ENCODE measurements around the gene CFAP46. TPM values are rescaled to one million over a fixed set of nuclear protein-coding genes. Genes with fewer than 3 reads are reported as not detected.

Gene CFAP46
- total and polyA plus RNA-seq, 2 experiments from 2014 or later: 3.1 to 5.4 TPM

DNA sequence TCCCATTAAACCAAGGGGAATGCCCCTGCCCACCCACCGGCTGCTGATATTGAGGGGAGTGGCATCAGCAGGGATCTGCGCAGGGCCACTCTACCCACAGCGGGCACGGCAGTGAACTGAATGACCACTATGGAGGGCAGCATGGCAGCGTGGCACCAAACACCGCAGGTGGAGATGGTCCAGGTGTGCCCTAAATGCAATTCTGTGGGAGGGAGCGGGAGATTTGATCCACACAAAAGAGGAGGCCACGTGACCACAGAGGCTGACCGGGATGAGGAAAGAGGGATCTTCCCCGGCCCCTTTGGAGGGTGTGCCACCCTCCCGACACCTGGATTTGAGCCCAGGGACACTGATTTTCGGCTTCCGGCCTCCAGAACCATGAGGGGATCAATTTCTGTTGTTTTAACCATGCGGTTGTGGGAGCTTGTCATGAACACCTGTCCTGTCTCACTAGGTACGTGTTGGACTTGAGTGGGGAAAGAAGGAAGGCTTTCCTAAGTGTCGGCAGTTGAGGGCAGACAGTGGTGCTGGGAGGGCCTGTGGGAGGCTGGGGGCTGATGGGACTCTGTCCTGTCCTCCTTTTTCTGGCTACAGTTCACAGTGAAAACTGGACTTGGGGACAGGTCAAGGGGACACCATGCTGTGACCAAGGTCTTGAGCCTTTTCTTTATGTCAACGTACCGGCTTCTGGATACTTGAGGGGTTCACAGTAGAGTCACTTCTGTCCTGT lies 66.1 kb downstream of the CFAP46 start (continued):
- TF ChIP-seq, protein P1, sequence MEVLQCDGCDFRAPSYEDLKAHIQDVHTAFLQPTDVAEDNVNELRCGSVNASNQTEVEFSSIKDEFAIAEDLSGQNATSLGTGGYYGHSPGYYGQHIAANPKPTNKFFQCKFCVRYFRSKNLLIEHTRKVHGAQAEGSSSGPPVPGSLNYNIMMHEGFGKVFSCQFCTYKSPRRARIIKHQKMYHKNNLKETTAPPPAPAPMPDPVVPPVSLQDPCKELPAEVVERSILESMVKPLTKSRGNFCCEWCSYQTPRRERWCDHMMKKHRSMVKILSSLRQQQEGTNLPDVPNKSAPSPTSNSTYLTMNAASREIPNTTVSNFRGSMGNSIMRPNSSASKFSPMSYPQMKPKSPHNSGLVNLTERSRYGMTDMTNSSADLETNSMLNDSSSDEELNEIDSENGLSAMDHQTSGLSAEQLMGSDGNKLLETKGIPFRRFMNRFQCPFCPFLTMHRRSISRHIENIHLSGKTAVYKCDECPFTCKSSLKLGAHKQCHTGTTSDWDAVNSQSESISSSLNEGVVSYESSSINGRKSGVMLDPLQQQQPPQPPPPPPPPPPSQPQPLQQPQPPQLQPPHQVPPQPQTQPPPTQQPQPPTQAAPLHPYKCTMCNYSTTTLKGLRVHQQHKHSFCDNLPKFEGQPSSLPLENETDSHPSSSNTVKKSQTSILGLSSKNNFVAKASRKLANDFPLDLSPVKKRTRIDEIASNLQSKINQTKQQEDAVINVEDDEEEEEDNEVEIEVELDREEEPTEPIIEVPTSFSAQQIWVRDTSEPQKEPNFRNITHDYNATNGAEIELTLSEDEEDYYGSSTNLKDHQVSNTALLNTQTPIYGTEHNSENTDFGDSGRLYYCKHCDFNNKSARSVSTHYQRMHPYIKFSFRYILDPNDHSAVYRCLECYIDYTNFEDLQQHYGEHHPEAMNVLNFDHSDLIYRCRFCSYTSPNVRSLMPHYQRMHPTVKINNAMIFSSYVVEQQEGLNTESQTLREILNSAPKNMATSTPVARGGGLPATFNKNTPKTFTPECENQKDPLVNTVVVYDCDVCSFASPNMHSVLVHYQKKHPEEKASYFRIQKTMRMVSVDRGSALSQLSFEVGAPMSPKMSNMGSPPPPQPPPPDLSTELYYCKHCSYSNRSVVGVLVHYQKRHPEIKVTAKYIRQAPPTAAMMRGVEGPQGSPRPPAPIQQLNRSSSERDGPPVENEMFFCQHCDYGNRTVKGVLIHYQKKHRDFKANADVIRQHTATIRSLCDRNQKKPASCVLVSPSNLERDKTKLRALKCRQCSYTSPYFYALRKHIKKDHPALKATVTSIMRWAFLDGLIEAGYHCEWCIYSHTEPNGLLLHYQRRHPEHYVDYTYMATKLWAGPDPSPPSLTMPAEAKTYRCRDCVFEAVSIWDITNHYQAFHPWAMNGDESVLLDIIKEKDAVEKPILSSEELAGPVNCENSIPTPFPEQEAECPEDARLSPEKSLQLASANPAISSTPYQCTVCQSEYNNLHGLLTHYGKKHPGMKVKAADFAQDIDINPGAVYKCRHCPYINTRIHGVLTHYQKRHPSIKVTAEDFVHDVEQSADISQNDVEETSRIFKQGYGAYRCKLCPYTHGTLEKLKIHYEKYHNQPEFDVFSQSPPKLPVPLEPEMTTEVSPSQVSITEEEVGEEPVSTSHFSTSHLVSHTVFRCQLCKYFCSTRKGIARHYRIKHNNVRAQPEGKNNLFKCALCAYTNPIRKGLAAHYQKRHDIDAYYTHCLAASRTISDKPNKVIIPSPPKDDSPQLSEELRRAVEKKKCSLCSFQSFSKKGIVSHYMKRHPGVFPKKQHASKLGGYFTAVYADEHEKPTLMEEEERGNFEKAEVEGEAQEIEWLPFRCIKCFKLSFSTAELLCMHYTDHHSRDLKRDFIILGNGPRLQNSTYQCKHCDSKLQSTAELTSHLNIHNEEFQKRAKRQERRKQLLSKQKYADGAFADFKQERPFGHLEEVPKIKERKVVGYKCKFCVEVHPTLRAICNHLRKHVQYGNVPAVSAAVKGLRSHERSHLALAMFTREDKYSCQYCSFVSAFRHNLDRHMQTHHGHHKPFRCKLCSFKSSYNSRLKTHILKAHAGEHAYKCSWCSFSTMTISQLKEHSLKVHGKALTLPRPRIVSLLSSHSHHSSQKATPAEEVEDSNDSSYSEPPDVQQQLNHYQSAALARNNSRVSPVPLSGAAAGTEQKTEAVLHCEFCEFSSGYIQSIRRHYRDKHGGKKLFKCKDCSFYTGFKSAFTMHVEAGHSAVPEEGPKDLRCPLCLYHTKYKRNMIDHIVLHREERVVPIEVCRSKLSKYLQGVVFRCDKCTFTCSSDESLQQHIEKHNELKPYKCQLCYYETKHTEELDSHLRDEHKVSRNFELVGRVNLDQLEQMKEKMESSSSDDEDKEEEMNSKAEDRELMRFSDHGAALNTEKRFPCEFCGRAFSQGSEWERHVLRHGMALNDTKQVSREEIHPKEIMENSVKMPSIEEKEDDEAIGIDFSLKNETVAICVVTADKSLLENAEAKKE (CRISPR knock-in tag; IDR thresholded peaks at IDR 0.05): no peak
- TF ChIP-seq, protein P2, sequence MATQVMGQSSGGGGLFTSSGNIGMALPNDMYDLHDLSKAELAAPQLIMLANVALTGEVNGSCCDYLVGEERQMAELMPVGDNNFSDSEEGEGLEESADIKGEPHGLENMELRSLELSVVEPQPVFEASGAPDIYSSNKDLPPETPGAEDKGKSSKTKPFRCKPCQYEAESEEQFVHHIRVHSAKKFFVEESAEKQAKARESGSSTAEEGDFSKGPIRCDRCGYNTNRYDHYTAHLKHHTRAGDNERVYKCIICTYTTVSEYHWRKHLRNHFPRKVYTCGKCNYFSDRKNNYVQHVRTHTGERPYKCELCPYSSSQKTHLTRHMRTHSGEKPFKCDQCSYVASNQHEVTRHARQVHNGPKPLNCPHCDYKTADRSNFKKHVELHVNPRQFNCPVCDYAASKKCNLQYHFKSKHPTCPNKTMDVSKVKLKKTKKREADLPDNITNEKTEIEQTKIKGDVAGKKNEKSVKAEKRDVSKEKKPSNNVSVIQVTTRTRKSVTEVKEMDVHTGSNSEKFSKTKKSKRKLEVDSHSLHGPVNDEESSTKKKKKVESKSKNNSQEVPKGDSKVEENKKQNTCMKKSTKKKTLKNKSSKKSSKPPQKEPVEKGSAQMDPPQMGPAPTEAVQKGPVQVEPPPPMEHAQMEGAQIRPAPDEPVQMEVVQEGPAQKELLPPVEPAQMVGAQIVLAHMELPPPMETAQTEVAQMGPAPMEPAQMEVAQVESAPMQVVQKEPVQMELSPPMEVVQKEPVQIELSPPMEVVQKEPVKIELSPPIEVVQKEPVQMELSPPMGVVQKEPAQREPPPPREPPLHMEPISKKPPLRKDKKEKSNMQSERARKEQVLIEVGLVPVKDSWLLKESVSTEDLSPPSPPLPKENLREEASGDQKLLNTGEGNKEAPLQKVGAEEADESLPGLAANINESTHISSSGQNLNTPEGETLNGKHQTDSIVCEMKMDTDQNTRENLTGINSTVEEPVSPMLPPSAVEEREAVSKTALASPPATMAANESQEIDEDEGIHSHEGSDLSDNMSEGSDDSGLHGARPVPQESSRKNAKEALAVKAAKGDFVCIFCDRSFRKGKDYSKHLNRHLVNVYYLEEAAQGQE (IDR thresholded peaks at IDR 0.05; ENCODE audit: unreplicated experiment): no peak
- TF ChIP-seq JUNB (IDR thresholded peaks at IDR 0.05; ENCODE audit: unreplicated experiment): no peak
- no peak for TF ChIP-seq ZNF331 (CRISPR knock-in tag; IDR thresholded peaks at IDR 0.05; ENCODE audit: low read depth)
- TF ChIP-seq ZNF114 (CRISPR knock-in tag; IDR thresholded peaks at IDR 0.05): no peak
- TF ChIP-seq STAT1 (IDR thresholded peaks at IDR 0.05; ENCODE audit: unreplicated experiment): no peak
